ENCODE measurements around the gene KANSL1.
"Not testable (repeated sequence)": the region's sequence is repeated elsewhere in the genome, so short reads cannot be mapped to it uniquely, and the experiment has no call there.

Gene KANSL1

DNA sequence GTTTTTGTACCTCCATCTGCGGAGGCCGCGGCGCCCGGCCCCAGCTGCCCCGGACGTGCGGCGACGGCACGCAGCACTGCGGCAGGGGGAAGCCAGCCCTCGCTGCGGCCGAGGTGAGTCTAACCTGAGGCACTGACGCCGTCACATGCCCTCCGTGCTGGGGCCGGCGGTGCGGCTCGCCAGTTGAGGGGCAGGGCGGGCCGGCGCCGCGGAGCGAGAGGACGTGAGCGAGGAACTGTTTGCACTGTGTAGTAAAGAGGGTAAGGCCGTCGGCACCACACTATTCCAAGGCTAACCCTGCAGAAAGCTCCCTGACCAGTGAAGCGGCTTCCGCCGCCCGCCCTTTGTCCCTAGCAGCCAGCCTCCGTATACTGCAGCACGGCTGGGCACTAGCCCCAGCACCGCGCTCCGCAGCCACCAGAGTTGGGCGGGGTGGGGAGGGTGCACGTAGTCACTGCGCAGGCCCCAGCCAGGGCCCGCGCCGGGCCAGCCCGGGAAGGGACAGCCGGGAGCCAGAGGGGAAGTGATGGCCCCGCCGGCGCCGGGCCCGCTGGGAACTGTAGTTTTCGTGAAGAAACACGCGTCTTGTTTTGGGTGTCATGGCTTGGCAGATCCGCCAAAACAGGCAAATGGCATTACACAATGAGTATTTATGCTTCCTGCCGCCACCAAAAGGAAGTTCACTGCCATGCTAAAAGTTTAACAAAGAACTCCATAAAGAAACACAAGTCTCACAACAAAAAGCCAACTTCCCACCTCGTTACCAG, 580 bp upstream of the KANSL1 start:
- DNase-seq (ENCODE audit: low read depth in 3 of 3) = peak; percentile 83 to 93 (median 91)

DNA sequence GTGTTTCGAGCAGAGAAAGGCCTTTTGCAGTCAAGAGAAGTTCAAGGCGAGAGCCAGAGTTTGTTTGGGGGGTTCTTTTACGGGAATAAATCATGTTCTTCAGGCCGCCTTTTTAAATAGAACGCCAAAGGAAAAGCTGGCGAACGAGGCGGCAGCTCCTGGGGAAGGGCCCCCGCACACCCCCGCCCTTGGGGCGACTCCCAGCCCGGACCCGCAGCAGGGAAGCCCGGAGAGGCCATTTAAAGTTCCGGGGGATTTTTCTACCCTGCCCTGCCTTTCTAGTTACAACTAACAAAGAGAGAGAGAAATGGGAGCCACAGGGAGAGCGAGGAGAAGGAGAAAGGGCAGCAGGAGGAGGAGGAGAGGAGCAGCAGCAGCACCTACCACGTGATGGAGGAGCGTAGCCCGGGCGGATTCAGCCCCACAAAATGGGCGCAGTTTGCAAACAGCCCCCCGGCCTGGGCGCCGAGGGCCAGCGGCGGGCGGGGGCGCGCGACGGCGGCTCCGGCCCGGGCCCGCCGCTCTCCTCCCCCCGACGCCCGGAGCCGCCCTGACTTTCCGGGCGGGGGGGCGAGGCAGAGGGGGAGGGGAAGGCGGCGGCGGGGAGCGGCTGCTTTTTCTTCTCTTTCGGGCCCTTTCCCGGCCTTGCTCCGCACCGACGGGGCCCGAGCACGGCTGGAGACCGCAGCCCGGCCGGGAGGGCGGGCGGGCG, 634 bp downstream of the KANSL1 start:
- DNase-seq (ENCODE audit: low read depth in 3 of 3) = peak in 1 of 3 donors; percentile 44

DNA sequence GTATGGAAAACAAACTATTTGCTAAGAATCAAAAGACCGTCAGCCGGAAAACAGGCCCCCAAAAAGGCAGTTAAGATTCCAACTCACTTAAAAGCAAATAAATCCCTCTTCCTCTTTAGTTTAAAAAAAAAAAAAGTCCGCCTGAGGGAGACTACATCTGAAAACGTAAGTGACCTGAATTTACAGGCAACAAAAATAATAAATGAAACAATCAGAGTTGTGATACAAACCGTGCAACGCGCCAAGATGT, 1.1 kb downstream of the KANSL1 start:
- no peak for DNase-seq (ENCODE audit: low read depth in 3 of 3)

DNA sequence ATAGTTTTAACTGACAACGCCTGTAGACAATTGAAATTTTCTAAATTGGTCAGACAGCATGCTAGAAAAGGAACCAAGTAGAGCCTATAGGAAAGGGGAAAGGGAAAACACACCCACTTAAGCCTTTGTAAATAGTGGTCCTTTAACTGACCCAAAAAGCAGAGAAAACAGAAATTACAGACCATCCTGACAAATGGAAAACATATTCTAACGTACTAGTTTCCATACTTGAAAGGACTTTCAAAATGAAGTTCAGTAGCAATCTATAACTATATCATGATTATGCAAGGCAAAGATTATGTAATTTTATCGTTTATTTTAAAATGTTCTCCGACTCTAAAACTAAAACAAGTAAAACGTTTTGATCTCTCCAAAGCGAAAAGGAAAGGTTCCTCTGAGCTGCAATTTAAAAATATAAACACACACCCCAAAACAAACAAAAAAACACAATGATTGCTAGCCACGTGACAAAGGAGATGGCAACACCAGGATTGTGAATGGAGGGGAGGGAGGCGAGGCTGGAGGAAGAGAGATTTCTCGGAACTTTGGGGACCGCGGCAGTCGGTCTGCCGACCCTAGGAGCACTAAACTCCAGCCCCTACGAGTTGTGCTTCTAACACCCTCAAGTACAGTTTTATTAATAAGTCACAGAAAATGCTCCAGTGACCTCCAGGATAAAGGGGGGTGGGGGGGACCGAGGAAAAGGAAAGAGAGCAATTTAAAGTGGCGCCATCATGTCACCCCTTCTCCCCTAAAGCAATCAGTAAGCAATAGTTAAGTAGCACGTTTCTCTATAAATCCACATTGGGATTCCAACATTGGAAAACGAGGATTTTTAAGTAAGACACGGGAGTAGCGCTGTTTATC, 1.7 kb downstream of the KANSL1 start:
- DNase-seq (ENCODE audit: low read depth in 3 of 3) = no peak

DNA sequence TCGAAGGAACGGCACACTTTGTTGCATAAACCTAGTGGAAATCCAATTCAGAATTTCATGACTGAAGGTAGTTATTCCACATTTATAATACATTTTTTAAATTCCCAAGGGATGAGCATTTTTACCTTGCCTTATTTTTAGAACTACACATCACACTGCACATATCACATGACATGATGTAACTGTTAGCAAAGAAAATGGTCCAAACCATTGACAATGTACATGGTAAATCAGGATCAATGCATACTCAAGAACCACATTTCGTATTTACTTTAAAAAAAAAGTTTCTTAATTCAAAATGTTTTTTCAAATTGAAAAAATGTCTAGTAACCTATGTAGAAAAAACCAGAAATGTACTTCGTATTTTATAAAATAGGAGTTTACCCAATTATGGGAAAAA, 2.5 kb downstream of the KANSL1 start:
- no peak for DNase-seq (ENCODE audit: low read depth in 3 of 3)

DNA sequence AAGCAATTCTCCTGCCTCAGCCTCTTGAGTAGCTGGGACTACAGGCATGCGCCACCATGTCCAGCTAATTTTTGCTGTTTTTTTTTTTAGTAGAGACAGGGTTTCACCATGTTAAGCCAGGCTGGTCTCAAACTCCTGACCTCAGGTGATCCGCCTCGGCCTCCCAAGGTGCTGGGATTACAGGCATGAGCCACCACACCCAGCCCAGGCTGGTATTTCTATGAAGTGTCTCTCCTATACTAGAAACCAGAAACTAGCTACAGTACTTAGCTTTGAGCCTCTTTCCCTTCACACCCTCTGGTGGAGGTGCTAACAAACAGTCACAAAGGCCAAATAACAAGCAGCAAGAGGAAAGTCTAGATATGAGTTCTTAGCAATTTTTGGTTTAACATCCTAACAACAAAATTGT, 6.4 kb downstream of the KANSL1 start:
- DNase-seq (ENCODE audit: low read depth in 3 of 3) = not testable (repeated sequence)

DNA sequence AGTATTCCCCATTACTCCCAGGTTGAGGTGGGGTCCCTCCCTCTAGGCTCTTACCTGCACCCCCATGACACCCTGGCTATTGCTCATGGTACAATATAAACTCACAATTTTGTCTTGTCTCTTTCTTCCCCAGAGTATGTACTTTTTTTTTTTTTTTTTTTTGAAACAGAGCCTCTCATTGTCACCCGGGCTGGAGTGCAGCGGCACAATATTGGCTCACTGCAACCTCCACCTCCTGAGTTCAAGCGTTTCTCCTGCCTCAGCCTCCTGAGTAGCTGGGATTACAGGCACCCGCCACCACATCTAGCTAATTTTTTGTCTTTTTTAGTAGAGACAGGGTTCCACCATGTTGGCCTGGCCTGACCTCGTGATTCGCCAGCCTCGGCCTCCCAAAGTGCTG, 8.5 kb downstream of the KANSL1 start:
- DNase-seq (ENCODE audit: low read depth in 3 of 3) = no peak

DNA sequence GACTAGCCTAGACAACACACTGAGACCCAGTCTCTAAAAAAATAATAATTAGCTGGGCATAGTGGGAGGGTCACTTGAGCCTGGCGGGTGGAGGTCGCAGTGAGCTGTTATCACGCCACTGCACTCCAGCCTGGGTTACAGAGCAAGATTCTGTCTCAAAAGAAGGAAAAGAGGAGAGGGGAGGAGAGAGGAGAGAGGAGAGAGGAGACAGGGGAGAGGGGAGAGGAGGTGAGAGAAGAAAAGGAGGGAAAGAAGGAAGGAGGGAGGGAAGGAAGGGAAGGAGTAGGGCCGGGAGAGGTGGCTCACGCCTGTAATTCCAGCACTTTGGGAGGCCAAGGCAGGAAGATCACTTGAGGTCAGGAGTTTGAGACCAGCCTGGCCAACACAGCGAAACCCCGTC, 9.8 kb downstream of the KANSL1 start:
- not testable (repeated sequence) for DNase-seq (ENCODE audit: low read depth in 3 of 3)

DNA sequence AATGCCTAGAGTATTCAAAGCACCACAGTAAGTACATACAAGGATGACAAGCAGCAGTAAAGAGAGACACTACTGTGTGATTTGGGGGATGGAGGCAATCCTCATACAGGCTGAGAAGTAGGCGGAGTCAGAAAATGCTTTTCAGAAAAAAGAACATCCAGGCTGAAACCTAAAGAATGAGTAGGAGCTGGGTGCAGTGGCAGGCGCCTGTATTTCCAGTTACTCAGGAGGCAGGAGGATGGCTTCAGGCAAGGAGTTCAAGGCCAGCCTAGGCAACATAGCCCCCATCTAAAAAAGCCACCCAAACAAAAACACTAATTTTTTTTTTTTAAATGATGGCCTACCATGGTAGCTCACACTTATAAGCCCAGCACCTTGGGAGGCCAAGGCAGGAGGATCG, 10.3 kb downstream of the KANSL1 start:
- DNase-seq (ENCODE audit: low read depth in 3 of 3) = no peak

DNA sequence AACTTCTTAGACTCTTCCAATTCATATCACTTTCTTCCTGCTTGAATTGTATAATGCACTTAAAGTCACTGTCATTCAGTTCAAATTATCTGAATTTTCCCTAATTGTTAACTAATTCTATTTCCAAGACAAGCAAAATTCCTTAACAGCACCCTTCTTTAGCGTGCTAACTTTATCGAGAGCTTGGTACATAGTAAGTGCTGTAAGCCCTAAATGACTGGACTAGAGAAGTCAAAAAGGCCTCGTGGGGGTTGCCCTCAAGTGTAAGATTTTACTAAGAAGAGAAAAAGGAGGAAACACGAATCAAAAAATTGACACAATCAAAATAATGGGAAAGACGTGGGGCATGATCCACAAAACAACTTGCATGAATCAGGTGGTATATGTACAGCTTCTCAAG, 11.3 kb downstream of the KANSL1 start:
- no peak for DNase-seq (ENCODE audit: low read depth in 3 of 3)

DNA sequence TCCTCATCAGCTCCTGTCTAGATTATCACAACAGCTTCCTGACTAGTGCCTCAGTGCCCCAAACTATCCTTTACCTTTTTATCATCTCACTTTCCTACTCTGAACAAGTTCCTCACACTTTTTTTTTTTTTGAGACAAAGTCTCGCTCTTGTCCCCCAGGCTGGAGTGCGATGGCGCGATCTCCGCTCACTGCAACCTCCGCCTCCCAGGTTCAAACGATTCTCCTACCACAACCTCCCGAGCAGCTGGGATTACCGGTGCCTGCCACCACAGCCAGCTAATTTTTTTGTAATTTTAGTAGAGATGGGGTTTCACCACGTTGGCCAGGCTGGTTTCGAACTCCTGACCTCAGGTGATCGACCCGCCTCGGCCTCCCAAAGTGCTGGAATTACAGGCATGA, 11.9 kb downstream of the KANSL1 start:
- DNase-seq (ENCODE audit: low read depth in 3 of 3) = not testable (repeated sequence)

DNA sequence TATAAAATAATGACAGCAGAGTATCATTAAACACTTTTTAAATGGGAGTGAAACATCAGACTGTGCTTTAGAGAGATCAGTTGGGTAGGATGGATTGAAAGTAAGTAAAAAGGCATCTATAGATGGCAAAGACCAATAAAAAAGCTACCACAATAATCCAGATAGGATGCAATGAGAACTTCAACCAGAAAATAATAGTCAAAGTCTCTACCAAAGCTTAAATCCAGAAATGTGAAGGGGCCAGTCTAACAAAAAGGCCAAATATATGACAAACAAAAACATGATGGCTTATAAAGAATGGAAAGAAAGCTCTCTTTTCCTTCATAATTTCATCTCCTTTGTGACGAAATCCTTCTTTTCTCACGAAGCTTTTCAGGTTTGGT, 12.3 kb downstream of the KANSL1 start:
- no peak for DNase-seq (ENCODE audit: low read depth in 3 of 3)

DNA sequence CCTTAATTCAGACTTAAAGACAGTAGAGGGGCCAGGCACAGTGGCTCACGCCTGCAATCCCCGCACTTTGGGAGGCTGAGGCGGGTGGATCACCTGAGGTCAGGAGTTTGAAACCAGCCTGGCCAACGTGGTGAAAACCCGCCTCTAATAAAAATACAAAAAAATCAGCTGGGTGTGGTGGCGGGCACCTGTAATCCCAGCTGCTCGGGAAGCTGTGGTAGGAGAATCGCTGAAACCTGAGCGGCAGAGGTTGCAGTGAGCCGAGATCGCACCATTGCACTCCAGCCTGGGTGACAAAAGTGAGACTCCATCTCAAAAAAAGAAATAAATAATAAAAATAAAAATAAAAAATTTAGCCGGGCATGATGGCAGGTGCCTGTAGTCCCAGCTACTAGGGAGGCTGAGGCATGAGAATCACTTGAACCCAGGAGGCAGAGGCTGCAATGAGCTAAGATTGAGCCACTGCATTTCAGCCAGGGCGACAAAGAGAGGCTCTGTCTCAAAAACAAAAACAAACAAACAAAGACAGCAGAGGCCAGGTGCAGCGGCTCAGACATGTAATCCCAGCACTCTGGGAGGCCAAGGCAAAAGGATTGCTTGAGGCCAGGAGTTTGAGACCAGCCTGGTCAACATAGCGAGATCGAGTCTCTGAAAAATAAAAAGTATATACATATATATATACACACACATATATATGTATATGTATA, 12.9 kb downstream of the KANSL1 start:
- DNase-seq (ENCODE audit: low read depth in 3 of 3) = not testable (repeated sequence)

DNA sequence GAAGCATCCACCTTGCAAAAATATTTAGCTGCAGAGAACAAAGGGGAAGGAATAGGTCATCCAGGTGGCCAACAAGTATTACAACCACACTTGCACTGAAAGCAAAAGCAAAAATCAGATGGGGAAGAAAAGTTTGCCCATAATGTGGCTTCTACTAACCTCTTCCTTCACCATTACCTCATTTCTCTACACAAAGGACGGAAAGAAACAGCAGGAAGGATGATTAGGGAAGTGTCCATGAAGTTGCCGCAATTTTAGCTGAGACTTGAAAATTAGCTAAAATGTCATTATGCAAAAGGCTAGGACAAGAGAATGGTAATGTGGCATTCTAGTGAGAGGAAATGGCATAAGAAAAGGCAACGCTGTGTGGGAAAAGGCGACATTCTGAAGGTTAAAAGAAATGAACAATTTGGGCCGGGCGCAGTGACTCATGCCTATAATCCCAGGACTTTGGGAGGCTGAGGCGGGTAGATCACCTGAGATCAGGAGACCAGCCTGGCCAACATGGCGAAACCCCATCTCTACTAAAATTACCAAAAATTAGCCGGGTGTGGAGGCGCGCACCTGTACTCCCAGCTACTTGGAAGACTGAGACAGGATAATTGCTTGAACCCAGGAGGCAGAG, 13.7 kb downstream of the KANSL1 start:
- DNase-seq (ENCODE audit: low read depth in 3 of 3) = no peak

DNA sequence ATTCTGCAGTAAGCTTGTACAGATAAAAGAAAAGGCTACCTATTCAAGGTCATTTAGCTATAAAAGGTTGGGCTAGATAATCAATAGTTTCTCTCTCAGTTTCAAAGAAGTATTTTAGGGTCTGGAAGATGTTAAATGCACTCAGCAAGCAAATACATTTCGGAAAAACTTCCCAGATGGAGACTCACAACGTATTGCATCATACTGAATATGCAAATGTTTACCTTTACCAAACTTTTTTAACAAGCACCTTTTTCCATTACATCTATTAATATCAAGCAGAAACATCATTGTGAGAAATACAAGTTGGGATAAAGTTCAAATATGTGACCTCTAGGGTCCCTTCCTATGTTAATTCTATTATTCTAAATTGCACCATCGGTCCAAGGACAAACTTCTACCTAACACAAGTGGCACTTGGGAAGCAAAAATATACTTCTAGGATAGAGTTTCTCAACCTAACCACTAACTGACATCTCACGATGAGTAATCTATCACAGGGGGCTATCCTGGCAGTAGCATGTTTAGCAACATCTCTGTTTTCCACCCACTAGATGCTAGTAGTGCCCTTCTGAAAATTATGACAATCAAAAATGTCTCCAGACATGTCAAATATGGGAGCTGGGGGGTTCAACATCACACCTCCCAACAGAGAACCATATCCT, 14.5 kb downstream of the KANSL1 start:
- DNase-seq (ENCODE audit: low read depth in 3 of 3) = no peak

DNA sequence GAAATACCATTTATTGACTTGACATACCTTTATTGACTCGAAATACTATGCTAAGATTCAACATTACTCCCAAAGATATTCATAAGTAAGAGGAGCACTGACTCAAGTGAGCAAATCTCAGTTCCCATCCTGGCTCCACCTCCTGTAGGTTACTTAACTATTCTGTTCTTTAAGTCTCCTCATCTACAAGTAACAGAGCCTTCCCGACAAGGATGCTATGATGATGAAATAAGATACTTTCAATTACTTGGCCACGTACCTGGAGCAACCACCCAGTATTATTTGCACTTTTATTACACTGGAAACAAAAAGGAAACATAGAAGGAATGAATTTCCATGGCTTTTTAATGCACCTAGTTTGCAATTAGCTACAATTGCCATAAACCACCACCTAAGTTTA, 16.3 kb downstream of the KANSL1 start:
- DNase-seq (ENCODE audit: low read depth in 3 of 3) = no peak

DNA sequence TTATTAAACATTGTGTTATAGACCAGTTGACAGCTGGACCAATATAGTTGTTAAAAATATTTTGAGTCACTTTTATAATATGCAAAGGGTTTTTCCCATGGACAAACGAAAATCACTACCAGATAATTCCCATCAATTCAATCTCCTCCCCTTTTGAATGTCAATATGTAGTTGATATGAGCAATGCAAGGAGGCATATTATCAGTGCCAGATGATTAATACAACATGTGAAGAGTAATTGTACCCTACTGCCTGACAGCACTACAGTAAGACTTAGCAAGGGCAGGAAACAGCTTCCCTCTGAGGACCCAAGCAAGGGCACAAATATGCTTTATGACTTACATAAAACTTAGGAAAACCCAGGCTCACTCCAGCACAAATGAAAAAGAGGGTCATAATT, 17.3 kb downstream of the KANSL1 start:
- no peak for DNase-seq (ENCODE audit: low read depth in 3 of 3)

DNA sequence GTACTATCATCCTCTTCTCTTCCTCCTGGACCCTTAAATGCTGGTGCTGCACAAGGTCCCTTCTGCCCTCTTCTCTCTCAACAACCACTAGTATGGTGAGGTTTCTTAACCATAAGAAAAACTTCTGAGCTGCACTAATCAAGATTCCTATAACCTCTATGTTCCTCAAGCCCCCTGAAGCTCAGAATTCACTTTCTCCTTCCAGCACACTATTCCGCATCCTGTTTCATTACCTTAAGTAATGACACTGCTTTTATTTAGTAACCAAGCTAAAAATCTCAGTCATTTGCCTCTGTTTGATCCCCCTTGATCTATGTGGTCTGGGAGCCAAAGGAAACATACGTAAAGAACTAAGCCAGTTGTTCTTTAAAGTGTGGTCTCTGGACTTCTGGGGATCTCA, 20.1 kb downstream of the KANSL1 start:
- DNase-seq (ENCODE audit: low read depth in 3 of 3) = no peak

DNA sequence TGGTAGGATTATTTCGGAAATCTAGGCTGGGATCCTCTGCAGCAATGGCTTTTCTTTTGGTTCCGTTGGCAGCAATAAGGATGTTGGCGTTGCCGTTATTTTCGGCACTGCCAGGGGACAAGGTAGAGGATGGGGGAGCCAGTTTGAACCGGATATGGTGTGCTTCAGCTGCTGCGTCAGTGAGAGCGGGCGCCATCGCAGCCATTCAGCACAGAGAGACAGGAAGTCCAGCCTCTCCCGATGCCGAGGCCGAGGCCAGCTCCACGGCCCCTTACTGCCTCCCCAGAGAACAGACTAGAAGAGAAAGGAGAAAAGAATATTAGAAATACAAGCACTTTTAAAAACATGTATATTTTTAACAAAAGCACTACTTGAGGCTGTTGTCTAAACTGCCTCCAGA, 21.3 kb downstream of the KANSL1 start:
- no peak for DNase-seq (ENCODE audit: low read depth in 3 of 3)

DNA sequence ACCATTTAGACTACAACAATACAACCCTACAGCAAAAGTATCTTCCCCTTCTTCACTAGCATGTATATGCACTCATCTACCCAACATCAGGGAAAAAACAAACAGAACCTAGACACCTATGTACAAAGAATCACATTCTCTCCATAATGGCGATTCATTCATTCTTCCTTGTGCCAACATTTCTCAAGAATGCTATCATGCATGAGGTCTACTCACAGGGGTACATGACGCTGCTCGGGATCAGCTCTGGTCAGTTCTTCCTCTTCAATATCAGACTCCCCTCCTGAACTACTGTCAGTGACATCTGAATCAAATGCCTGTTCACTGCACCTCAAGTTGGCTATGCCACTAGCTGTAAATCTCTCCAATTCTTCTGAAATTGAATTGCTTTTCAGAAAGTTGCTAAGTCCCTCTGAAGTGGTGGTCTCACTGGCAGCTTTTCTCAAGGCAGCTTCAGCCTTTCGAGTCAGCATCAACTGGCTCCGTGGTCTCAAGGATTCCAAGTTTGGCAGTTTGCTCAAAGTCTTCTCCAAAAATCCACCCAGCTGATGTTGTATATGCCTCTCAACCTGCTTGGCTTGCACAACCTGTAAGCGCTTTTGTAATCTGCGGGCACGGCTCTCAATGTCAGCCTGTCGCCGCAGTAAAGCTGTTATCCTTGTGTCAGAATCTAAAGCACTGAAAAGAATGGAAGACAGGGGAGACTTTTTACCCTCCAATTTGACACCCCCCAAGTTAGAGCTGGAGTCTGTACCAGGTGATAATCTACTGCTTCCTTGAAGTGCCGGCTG, 22.4 kb downstream of the KANSL1 start:
- DNase-seq (ENCODE audit: low read depth in 3 of 3) = no peak
